HG02588 (cell line): ENCODE measurements around the gene TMEFF2.
"Not testable (repeated sequence)": the region's sequence is repeated elsewhere in the genome, so short reads cannot be mapped to it uniquely, and the experiment has no call there.

Experiments
- ATAC-seq: cut with Tn5 transposase; IDR thresholded peaks from one replicate; pipeline ENCODE4 v1.9.1; 2021; ENCODE audit warnings: mild to moderate bottlenecking, moderate library complexity; ENCODE audit not compliant: unreplicated experiment

Gene TMEFF2

GRCh38 chr2:192132604-192133003 lies 62.1 kb downstream of the TMEFF2 start:
- not testable (repeated sequence) for ATAC-seq

GRCh38 chr2:192130312-192130711 lies 64.4 kb downstream of the TMEFF2 start:
- ATAC-seq: not testable (repeated sequence)

GRCh38 chr2:192128655-192129054 lies 66.1 kb downstream of the TMEFF2 start:
- ATAC-seq: no peak

- ATAC-seq: no peak
Measured at GRCh38 chr2:192127434-192127833, 67.3 kb downstream of the TMEFF2 start.

GRCh38 chr2:192126912-192127311 lies 67.8 kb downstream of the TMEFF2 start:
- no peak for ATAC-seq

GRCh38 chr2:192126426-192126825 lies 68.3 kb downstream of the TMEFF2 start:
- no peak for ATAC-seq

- ATAC-seq: no peak
Measured at GRCh38 chr2:192124571-192124970, 70.2 kb downstream of the TMEFF2 start.

- no peak for ATAC-seq
Measured at GRCh38 chr2:192123847-192124246, 70.9 kb downstream of the TMEFF2 start.

- no peak for ATAC-seq
Measured at GRCh38 chr2:192122946-192123345, 71.8 kb downstream of the TMEFF2 start.

GRCh38 chr2:192122141-192122540 lies 72.6 kb downstream of the TMEFF2 start:
- ATAC-seq: no peak

- no peak for ATAC-seq
Measured at GRCh38 chr2:192119536-192119935, 75.2 kb downstream of the TMEFF2 start.

- ATAC-seq: no peak
Measured at GRCh38 chr2:192117705-192118104, 77.0 kb downstream of the TMEFF2 start.

- not testable (repeated sequence) for ATAC-seq
Measured at GRCh38 chr2:192111536-192111935, 83.2 kb downstream of the TMEFF2 start.

GRCh38 chr2:192099742-192100141 lies 95.0 kb downstream of the TMEFF2 start:
- ATAC-seq: no peak

GRCh38 chr2:192098814-192099491 lies 95.8 kb downstream of the TMEFF2 start:
- no peak for ATAC-seq

GRCh38 chr2:192091476-192091875 lies 103.3 kb downstream of the TMEFF2 start:
- no peak for ATAC-seq

- no peak for ATAC-seq
Measured at GRCh38 chr2:192090911-192091310, 103.8 kb downstream of the TMEFF2 start.

- ATAC-seq: no peak
Measured at GRCh38 chr2:192087398-192087958, 107.3 kb downstream of the TMEFF2 start.

- no peak for ATAC-seq
Measured at GRCh38 chr2:192082121-192082520, 112.6 kb downstream of the TMEFF2 start.

GRCh38 chr2:192080096-192080495 lies 114.6 kb downstream of the TMEFF2 start:
- ATAC-seq: not testable (repeated sequence)

- ATAC-seq: no peak
Measured at GRCh38 chr2:192073878-192074277, 120.9 kb downstream of the TMEFF2 start.

GRCh38 chr2:192072778-192073177 lies 122.0 kb downstream of the TMEFF2 start:
- no peak for ATAC-seq

- ATAC-seq: no peak
Measured at GRCh38 chr2:192072261-192072660, 122.5 kb downstream of the TMEFF2 start.
